ENCODE measurements around the gene LAMA5.

The LAMA5 gene

DNA sequence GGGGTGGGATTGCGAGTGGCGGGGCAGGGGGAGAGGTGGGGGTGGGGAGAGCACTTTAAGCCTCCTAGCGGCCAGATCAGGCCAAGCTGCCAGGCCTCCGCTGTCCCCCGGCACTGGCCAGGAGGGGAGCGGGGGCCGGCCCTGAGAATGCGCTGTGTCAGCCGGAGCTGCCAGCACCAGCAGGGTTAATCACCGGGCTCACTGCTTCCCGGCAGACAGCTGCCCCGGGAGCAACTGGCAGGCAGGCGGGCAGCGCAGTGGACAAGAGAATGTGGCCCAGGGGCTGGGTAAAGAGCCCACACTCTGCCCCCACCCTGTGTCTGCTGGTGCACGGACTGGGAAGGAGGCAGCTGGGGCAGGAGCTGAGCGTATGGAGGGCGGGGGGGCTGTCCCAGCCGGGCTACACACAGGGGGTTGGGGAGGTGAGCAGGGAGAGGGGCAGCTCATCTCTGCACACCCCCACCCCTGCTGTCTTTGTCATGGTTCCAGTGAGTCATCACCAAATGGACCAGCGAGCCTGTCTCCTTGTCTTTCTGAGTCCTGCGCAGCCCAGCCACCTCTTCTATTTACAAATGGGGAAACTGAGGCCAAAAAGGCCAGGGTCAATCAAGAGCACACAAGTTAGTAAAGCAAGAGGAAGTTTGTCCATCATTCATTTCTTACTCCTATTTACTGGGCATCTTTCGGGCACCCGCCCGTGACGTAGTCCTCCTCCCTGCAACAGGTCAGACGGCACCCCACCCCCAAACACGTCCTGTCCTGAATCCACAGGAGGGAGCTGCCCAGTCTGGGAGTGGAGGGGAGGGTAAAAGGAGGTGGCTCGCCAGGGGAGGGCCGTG is 2.1 kb upstream of the LAMA5 start:
- no peak for DNase-seq

DNA sequence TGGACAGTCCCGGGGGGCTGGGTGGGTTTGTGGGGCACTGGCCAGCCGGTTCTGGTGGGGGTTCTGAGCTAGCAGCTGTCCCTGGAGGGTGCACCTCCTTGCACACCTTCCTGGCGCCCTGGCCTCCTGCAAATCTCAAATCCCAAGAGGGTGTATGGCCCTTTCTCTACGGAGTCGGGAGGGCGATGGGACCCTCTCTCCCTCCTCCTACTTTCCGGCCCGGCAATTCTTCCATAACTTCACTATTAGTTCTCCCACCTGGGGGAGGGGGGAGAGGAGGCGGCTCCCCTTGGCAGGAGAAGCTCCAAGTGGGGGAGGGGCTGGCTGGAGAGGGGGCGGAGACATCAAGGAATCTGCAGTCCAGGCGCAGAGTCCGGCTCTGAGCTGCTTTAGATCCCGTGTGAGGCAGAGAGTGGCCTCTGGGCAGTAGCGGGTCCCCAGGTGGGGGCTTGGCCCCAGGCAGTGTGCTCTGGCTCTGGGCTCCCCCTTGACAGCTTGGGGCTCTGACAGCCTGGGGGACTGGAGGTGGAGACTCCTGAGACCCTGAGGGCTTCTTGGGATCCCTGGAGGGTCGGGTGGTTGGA is 1.4 kb upstream of the LAMA5 start:
- DNase-seq = no peak

DNA sequence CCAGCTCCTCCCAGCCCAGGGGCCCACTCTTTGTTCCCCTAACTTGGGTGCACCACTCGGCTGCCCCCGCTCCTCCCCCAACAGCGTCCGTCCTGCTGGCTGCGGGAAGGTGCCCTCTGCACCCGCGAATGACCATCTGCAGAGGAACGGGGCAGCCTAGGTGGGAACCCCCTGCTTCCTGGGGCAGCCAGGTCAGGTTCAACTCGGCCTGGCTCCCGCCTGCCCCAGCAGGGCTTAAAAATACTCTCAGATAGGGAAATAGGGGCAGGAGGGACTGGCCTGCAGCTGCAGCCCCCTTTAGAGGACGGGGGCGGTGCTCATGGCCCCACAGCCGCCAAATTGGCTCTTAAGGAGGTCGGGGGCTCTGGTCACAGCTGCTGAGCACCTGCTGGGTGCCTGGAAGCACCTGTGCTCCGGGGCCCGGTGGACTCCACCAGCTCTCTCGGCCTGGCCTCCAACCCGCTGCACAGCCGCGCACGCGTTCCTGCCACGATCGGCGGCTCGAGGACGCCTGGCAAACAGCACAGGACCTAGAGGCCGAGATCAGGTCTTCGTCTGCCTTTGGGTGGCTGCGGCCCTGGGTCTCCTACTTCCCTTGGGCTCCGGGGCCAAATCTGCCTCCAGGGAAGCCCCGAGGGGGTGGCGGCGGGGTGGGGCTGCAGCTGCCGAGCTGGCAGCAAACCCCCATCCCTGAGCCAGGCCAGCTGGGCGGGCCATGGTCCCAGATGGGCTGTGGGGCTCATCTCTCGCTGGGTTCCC is 700 bp upstream of the LAMA5 start:
- no peak for DNase-seq

DNA sequence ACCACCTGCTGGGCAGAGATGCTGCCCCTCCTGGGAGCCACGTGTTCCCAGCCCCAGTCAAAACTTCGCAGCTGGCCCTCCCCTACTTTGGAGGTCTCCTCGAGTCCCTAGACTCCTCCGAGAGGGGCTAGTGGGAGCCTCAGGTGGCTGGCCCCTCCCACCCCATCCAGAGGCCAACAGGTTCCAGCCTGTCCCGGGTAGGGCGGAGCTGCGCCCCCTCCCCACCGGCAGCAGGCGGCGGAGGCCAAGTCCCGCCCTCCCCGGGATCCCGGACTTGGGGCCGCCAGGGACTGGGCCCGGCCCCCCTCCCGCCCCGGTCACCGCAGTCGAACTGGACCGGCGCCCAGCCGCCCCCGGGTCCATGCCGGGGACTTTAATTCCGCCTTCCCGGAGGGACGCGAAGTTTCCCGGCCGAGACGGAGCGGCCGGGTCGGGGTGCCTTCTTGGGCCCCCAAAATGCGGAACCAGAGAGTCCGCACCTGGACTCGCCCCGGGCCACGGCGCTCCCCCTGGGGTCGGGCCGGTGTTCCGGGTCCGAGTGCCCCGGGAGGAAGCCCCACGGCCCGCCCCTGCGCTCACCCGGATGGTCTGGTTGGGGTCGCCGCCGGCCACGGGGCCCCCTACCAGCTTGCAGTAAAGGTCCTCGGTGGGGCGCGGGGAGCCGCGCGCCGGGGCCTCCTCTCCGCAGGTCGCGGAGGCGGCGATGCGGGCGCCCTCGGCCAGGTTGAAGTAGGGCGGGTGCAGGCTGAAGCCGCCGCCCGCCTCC is 559 bp downstream of the LAMA5 start:
- no peak for DNase-seq

DNA sequence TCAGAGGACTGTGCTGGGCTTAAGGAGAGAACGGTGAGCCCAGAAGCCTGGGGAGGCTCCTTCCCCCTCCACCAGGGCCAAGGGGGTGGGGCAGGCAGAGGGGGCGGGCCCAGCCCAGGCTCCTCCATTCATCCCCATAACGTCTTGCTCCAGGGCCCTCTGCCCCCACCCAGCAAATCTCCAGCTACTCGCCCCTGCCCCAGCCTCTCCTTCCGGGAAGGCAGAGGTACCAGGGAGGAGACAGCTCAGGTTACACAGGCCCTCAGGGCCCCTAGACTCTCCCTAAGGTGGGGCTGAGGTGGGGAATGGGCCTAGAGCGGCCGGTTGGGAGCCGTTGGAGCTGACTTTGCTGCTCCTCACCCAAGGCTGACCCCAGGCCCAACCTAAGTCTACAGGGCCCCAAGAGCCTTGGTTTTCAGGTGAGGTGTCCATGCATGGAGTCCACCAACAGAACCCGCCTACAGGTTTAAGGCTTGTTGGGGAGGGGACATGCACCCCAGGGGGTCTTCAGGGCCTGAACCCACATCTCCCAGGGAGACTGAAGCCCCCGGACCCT is 1.2 kb downstream of the LAMA5 start:
- DNase-seq = no peak

DNA sequence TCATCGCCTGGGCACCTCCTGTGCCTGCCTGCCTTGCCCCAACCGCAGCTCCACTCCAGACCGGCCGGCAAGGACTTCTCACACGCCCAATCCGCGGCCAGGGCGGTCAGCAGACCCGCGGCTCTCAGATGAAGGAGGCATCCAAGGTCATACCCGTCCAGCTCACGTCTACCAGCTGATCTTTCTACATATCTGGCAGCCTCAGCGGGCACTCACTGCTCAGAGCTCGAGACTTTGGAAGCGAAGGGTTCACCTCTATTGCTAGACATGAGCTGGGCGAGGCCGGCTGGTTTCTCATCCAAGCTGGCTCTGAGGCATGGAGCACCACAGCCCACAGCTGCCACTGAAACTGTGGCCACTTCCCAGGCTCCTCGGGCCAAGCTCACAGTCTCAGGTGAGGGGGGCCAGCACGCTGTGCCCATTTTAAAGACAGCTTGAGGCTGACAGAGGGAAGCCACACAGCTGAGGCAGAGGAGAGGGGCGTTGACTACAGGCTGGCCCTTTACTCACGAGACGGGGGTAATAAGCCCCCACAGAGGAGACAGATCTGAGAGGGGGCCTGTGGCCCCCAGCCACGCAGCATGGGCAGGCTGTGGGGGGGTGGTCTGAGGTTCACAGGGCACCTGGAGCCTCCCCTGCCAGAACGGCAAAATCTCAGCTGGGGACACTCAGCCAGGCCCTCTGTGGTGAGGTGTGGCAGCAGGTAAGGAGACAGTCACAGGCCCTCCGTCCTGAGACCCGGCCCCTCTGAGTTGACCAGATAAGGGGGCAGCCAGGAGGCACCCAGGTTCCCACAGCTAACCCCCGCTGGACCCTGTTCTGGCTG is 2.0 kb downstream of the LAMA5 start:
- no peak for DNase-seq

DNA sequence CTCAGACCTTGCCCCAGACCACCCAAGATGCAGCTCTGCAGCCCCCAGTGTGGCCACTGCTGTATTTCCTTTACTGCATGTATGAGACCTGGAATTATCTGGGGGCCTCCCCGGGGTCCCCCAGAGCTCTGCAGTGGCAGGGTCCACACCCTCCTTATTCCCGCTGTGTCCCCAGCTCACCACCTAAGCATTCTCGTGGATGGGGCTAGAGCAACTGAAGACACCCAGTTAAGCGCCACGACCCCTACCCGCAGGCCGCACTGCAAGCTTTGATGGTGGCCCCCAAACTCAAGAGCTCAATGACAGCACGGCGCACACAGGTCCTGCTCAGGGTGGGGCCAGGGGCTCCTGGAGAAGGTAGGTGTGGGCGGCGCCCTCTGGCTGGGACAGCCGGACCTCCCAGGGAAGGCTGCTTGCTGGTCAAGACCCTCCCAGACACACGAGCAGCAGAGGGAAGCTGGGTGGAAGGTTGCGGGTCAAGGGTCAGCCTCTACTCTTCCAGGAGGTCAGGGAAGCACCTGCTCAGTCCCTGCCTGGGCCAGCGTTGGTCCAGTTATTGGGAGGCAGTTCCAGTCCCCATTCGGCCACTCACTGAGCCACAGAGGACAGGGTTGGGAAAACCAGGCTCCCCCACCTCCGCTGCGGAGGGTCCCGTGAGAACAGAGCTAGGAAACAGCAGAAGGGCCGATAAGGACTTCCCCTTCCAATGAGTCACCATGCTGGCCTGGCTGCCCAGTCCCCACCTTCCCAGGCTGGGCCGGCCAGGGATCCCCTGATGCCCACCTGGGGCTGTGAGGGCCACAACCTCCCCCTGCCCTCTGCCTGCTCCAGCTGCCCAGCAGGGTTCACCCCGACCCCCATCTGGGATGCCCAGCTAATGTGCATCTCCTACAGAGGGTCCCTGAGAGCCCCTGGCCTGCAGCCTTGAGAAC is 2.9 kb downstream of the LAMA5 start:
- DNase-seq = no peak

DNA sequence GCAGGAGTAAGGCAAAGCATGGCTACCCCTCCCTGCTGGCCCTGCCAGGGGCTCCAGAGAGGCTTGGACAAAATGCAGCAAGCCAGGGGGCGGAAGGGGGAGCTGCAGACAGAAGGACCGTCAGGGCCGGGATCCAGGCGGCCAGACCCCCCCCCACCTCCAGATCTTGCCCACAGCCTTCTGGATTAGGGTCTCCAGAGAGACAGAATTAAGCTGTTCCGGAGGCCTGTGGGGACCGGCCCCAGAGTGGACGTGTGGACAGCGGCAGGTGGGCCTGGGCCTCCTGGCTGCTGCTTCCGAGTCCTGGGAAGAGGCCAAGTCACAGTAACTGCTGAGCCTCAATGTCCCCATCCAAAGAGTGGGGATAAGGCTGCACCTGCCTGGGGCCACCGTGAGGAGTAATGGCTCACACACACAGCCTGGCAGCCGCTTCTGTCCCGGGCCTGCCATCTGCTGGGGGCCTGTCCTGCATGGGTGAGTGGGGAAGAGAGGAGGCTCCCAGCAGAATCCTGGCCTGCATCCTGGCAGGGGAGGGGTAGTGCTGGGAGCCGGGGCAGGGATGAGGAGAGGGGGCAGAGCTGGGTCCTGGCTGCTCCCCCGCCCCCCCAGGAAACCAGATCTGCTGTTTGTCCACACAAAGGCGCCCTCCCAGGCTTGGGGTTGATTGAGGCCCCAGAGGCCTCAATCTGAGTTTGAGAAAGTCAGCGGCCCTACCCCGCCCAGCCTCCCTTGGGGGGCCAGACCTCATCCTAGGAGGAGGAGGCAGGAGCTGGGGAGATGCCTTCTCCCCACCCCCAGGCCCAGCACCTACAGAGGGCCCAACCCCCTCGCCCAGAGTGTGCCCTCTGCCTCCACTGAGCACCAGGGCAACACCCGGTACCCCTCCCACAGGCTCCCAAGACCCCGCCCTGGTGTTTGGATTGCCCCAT is 3.9 kb downstream of the LAMA5 start:
- DNase-seq = no peak

DNA sequence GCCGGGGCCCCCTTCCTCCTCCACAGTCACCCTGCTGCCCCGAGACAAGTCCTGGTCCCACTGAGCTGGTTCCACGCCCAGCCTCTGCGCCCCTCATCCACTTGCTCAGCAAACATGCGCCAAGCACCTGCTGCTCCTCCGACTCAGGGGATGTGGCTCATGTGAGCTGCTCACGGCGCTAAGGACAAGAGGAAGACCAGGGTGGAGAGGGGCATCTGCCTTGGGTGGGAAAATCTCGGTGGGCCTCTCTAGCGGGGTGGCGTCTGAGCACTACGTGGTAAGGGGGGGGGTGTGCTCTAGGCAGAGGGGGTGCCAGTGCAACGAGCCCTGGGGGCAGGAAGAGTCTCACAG is 4.5 kb downstream of the LAMA5 start:
- DNase-seq = no peak

DNA sequence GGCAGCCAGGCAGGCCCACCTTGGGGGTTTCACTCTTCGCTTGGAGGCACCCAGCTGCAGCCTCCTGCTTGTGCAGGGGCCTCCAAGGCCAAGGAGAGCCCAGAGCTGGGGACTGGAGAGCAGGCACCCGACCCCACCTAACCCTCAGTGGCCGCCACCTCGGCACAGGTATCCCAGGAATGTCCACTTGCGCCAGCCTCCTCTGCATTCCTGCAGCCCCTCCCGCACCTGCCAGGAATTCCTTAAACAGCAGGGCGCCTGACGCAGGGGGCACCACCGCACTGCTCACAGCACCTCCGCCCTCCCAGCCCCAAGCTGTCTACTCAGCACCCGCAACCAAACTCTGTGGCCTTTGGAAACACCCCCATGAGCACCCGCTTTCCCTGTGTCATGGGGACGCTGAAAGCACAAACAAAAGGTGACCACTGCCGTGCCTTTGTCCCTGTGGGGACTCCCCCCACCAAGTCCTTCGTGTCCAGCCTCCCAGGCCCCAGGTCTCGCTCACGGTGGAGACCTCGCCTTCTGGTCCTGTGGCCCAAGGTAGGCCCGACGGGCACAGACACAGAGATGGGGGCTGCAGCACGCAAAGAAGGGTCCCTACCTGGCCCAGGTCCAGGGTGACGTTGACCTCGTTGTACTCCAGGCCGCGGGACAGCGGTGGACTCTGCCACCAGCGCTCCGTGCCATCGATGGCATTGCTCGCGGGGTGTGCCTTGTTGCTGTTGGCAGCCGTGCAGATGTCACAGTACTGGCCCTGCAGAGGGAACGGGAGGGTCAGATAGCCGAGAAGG is 5.1 kb downstream of the LAMA5 start:
- no peak for DNase-seq

DNA sequence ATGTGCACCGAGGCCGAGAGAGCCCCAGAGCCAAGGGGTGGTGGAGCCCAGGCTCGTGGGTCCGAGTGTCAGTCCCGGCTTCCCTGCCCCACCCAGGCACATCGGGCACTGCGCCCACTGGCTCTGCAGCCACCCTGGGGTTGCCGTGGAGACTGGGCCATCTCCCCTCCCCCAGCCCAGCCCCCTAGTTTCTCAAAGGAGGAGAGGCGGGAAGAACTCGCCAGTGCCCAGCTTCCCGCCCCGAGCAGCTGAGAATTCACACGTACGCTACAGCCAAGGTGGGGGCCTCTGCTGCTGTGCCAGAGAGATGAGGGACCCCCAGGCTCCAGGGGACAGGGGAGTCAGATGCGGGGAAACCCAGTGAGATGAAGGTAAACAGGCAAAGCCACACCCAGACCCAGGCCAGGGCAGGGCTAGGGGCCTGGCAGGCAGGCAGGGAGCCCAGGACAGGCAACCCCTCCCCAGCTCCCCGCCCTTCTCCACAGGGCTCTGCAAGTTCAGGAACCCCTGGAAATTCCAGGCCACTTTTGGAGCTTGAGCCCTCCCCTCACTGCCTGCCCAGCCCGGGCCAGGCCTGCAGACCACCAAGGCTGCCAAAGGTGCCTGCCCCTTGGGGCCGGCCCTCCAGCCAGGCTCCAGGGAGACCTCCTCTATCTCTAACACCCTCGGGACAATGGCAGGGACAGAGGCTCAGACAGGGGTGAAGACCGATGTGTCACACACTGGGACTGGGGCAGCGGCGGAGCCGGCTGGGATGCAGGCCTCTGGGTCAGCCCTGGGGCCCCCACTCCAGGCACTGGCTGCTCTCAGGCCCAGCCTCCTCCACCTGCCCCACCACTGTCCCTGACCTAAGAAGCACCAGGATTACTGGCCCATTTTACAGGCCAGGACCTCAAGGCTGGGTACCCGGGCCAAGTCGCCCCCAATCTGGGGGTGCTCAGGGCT is 6.0 kb downstream of the LAMA5 start:
- no peak for DNase-seq

DNA sequence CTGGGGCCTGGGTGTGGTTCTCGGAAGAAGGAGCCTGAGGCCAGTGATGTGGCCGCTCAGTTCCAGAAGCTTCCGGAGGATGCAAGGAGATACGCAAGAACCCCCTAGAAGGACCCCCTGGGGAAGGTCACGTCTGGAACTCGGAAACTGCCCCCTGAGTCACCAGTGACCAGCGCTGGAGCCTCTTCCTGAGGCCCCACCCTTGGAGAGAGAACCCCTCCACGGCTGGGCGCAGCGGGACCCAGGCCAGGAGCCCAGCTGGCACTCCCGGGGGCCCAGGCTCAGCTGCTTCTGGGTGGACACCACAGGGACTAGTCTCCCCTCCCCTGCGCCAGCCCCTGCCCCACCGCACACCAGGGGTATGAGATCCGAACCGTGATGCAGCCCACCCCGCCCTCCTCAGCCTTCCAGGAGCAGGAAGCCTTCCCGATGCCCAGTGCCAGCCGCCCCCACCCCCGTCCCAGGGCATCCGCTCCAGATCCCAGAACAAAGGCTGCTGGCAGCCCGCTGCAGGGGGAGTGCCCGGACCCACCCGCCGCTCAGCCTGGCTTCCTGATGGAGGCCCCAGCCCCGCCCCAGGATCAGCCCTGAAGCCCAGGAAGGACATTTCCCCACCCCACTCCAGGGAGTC is 7.5 kb downstream of the LAMA5 start:
- no peak for DNase-seq

DNA sequence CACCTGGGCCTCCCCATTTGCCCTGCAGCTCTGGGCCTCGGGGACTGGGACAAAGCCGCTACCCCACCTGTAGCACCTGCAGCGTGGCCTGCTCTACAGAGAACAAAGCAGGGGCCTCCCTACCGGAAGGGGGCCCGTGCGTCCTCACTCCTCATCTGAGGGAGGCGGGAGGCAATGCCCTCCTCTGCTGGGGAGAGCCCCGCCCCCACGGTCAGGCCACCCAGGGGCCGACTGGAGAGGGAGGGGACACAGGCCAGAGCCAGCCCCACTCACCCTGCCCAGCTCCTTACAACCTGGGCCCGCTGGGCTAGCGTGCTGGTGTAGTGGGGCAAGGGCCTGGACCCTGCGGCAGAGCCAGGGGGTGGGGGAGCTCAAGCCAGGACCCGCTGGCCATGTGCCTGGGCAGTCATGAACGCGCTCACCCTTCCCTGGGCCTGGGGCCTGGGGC is 8.0 kb downstream of the LAMA5 start:
- DNase-seq = no peak

DNA sequence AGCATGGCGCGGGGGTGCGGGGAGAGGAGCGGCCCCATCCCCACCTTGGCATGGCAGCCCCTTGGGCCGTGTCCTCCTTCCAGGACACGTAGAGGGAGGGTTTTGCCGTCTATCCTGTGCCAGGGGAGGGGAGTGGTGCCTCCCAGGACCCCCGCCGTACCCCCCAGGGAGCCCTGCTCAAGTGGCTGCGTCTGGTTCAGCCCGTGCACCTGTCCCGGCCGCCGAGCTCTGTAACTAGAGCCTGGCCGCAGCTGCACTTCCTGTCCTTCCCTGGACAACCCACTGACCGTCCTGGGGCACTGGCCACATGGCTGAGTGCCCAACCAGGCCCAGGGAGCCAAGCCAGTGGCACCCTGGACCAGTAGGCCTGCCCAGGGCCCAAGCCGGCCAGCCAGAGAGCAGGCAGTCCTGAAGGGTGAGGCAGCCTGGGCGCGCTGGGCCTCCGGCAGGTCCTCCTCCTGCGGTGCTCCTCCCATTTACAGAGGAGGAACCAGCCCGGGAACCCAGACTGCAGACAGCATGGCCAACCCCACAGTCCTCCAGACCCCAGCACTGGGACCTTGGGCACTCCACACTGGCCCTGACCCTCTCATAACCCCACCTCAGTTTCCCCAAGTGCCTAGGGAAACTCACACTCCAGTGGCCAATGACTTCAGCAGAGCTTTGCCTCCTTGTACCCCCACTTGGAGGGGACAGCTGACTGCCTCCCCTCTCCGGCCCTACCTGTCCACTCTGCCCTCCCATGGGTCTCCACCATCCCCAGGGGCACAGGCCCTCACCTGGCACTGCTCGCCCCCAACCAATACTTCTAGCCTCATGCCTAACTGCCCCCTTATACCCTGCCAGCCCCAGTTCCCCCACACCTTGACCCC is 8.7 kb downstream of the LAMA5 start:
- no peak for DNase-seq

DNA sequence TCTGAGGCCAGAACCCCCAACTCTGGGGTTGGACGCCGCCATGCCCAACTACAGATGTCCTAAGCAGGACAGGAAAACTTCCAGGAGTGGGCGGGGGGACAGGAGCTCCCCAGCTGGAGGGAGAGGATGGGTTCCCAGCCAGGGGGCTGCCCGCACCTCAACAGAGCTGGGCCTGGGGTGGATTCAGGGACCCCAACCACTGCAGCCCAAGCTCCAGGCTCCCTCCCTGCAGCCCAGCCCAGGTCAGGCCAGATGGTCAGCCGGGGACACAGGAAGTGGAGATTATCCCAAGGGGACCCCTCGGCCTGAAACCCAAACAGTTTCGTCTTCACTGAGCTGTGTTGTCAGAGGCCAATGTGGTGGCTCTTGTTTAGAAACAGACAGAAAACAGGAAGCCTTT is 9.4 kb downstream of the LAMA5 start:
- DNase-seq = no peak

DNA sequence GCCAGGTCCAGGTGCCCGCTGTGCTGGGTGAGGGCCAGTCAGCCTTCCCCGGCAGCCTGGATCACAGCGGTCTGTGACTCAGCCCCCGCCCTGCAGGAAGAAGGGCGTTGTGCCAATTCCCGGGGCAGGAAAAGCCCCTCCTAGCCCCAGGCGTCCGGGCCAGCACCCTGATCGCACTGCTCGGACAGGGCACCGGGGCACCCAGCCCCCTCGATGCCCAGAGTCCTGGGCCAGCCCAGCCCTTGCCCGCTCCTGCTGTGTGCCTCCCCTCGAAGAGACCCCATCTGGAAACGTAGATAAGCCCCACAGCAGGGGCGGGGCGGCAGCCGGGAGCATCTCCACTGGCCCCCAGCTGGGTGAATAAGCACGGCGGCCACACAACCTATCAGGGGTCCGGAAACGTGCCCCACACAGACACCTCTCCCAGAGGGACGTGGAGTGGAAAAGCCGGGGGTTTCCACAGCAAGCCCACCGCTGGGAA is 9.9 kb downstream of the LAMA5 start:
- DNase-seq = no peak
